Measurements from ENCODE around the gene RND1.

DNA sequence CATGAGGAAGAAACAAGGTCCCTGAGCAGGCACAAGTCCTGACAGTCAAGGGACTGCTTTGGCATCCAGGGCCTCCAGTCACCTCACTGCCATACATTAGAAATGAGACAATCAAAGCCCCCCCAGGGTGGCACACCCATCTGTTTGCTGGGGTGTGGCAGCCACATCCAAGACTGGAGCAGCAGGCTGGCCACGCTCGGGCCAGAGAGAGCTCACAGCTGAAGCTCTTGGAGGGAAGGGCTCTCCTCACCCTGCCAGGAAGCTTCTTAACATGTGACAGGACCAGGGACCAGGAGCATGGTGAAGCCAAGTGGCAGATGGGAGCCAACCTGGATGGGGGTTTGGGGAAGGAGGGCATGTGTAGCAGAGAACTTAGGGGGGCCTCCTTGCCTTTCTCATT is 37.4 kb downstream of the RND1 start:
- TF ChIP-seq, protein P1, sequence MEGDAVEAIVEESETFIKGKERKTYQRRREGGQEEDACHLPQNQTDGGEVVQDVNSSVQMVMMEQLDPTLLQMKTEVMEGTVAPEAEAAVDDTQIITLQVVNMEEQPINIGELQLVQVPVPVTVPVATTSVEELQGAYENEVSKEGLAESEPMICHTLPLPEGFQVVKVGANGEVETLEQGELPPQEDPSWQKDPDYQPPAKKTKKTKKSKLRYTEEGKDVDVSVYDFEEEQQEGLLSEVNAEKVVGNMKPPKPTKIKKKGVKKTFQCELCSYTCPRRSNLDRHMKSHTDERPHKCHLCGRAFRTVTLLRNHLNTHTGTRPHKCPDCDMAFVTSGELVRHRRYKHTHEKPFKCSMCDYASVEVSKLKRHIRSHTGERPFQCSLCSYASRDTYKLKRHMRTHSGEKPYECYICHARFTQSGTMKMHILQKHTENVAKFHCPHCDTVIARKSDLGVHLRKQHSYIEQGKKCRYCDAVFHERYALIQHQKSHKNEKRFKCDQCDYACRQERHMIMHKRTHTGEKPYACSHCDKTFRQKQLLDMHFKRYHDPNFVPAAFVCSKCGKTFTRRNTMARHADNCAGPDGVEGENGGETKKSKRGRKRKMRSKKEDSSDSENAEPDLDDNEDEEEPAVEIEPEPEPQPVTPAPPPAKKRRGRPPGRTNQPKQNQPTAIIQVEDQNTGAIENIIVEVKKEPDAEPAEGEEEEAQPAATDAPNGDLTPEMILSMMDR (IDR thresholded peaks at IDR 0.05; ENCODE audit: low read depth, low read length, poor library complexity, severe bottlenecking), result no peak
- TF ChIP-seq EZH2phosphoT487 (IDR thresholded peaks at IDR 0.05; ENCODE audit: borderline replicate concordance, low read length), result no peak
